ENCODE data around the gene TTC31.

- TF ChIP-seq, protein P1, sequence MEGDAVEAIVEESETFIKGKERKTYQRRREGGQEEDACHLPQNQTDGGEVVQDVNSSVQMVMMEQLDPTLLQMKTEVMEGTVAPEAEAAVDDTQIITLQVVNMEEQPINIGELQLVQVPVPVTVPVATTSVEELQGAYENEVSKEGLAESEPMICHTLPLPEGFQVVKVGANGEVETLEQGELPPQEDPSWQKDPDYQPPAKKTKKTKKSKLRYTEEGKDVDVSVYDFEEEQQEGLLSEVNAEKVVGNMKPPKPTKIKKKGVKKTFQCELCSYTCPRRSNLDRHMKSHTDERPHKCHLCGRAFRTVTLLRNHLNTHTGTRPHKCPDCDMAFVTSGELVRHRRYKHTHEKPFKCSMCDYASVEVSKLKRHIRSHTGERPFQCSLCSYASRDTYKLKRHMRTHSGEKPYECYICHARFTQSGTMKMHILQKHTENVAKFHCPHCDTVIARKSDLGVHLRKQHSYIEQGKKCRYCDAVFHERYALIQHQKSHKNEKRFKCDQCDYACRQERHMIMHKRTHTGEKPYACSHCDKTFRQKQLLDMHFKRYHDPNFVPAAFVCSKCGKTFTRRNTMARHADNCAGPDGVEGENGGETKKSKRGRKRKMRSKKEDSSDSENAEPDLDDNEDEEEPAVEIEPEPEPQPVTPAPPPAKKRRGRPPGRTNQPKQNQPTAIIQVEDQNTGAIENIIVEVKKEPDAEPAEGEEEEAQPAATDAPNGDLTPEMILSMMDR (IDR thresholded peaks at IDR 0.05; ENCODE audit: low read length): no peak
- no peak for TF ChIP-seq EZH2phosphoT487 (IDR thresholded peaks at IDR 0.05; ENCODE audit: low read length)
- no peak for TF ChIP-seq EZH2 (optimal IDR thresholded peaks at IDR 0.05; ENCODE audit: low read depth, low read length)
Measured at GRCh38 chr2:74488643-74489481, 6.0 kb downstream of the TTC31 start.

Data from MM.1S (cell line).